Cardiac fibroblast (primary cell): Measurements from ENCODE around the gene REN.

Source experiments
- DNase-seq, 2 donors: peaks; one replicate each; pipeline versions ENCODE4 v3.0.0 to v3.0.0-alpha.2; 2010; ENCODE audit warnings: low read depth in 2 of 2
- H3K4me3 ChIP-seq, 2 donors: replicated peaks in 1 of 2; 1 replicate in 1 of 2; 2 replicates in 1 of 2; pipeline ENCODE4 v1.5.1; 2011; ENCODE audit warnings: low read depth in 2 of 2, low read length in 2 of 2, mild to moderate bottlenecking in 2 of 2, moderate library complexity in 1 of 2
- TF ChIP-seq, protein P1 (sequence below): IDR thresholded peaks from one replicate; pipeline ENCODE4 v1.5.1; 2011; ENCODE audit warnings: low read depth, mild to moderate bottlenecking, low read length, inconsistent platforms

Gene REN

DNA sequence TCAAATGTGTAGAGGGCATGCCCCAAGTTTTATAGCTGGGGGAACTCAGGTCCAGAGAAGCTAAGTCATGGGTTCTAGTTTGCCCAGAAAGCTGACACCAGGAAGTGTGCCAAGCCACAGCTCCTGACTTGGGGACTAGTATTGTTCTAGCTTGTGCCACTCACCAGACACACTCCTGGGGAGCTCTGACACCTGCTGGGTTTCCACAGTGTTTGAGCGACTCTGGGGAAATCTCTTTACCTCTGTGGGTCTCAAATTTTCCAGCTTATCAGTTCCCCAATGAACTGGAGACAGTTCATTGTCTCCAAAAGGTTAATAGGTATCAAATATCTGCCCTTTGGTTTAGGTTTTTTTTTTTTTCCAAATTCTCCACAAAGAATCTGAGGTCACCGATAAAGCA is 25.9 kb upstream of the REN start:
- no peak overlapping the region for H3K4me3 ChIP-seq
- TF ChIP-seq, protein P1, sequence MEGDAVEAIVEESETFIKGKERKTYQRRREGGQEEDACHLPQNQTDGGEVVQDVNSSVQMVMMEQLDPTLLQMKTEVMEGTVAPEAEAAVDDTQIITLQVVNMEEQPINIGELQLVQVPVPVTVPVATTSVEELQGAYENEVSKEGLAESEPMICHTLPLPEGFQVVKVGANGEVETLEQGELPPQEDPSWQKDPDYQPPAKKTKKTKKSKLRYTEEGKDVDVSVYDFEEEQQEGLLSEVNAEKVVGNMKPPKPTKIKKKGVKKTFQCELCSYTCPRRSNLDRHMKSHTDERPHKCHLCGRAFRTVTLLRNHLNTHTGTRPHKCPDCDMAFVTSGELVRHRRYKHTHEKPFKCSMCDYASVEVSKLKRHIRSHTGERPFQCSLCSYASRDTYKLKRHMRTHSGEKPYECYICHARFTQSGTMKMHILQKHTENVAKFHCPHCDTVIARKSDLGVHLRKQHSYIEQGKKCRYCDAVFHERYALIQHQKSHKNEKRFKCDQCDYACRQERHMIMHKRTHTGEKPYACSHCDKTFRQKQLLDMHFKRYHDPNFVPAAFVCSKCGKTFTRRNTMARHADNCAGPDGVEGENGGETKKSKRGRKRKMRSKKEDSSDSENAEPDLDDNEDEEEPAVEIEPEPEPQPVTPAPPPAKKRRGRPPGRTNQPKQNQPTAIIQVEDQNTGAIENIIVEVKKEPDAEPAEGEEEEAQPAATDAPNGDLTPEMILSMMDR: no peak
- no peak for DNase-seq

DNA sequence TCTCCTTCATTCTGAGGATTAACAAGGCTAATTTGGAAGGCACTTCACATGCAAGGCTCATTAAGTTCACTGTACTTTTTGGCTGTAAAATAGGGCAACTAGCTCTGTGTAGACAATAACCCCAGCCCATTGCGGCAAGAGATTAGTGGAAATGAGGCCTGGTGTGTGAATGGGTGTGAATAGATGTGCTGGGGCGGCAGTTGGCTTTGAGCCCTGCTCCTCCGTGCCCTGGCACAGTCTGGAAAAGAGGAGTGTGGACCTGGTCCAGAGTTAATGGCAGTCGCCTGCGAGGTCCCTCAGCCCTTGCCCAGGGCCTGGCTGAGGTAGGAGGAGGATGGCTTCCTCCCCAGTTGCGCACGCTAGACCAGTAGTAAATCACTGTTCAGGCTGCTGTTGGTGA is 25.3 kb upstream of the REN start:
- TF ChIP-seq, protein P1: no peak
- no peak for DNase-seq
- no peak overlapping the region for H3K4me3 ChIP-seq

DNA sequence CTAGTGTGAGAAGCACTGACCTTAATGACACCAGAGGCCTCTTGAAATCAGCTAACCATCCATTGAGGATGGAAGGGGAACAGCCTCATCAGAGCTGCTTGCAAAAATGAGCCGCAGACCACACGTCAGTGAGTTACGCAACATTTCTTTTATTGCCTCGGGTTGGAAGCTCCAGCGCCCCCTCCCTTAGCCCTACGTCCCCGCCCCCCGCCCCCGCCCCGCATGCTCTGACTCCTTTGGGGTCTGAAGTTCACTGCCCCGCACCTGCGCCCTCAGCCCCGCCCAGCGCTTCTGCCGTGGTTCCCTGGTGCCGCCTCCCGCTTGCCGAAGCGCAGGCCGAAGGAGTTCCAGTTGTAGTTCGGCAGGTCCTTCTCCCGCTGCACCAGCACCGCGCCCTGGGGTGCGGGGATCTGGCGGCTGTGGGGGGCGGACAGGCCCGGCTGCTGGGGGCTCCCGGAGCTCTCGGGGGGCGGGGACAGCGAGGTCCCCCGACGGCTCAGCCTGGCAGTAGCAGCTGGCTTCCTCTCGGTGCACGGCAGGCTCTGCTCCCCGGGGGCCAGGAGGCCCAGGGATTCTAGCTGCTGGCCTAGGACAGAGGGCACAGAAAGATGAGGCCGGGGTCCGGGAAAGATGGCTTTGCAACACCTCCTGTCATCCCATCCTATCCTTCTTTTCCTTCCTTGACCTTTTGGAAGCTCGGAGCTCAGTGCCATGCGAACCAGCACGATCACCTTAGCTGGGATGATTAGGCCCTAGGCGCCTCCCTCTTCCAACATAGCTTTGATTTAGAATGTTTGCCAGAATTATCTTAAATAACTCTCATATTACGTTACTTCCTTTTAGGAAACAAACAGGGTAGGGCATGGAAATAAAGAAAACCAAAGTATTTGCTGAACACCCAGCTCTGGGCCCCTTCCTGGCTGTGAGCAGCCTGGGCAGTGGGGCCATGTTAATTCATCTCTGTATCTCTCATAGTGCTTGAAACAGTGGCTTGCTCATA is 24.4 kb upstream of the REN start:
- TF ChIP-seq, protein P1: no peak
- H3K4me3 ChIP-seq: peak overlapping the region in 1 of 2 donors; percentile 15
- peak; percentile 53 to 62 for DNase-seq

DNA sequence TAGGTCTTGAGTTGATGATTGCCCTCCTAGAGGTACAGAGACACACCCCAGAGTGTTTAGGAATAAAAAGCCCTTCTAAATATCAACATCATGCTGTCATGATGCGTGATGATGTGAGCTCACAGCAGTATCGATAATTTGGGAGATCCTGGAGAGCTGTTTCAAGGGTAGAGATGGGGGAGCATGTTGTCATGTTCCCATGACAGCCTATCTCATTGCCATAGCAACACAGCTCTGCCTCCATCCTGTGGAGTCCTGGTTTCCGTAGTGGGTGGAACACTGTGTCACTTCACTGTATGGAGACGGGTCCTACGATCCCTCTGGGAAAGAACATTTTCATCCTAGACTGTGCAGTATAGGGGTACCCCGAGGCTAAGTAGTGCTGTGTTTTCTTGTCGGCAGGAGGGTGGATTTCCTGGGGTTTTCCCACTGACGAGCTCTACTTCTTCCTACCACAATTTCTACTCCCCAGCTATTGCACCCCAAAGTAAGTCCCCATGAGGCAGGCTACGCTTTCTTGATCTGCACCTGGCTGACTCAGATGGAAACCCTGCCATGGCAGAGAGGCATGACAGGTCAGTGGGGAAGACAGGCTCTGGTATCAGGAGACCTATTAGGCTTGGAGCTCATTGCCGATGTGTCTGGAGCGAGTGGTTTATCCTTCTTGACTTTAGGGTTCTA is 23.0 kb upstream of the REN start:
- TF ChIP-seq, protein P1: no peak
- DNase-seq: no peak
- H3K4me3 ChIP-seq: no peak overlapping the region

DNA sequence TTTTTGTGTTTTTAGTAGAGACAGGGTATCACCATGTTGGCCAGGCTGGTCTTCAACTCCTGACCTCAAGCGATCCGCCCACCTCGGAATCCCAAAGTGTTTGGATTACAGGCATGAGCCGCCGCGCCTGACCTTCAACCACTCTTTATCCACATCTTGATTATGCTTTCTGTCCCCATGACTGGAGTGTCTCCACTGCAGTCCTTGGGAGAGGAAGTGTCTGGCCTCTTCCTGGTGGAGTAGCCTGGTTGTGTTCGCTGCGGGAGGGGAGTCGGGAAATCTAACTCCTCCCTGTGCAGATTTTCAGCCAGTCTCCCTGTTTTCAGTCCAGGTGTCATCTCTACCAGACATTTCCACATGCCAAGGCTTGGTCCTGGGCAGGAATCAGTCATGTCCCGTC is 20.5 kb upstream of the REN start:
- H3K4me3 ChIP-seq: no peak overlapping the region
- DNase-seq: no peak
- TF ChIP-seq, protein P1: no peak

DNA sequence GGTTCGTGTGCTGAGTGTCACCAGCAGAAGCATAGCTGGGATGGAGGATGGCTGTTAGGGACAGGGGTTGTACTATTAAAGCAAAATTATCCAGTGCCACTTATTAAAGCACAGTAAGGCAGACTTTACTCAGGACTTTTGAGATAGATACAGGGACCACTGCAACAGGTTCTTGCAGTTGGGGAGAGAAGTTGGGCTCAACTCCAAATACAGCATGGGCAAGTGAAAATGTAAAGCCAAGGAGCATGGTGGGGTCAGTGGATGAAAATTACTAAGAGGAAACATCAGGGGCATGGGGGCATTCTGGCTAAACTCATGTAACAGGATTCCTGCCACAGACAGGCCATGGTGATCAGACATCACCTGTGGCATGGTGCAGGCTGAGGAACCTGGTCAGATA is 15.0 kb upstream of the REN start:
- no peak overlapping the region for H3K4me3 ChIP-seq
- TF ChIP-seq, protein P1: no peak
- DNase-seq: no peak
